ENCODE results near the gene BTNL2. TPM values are rescaled to one million over a fixed set of nuclear protein-coding genes. Genes with fewer than 3 reads are reported as not detected.

BTNL2 gene
- total RNA-seq, 1 donor from 2014 or later = not detected

Small RNAs within 50 kb of the gene (small RNA-seq; reads per million reads assigned to genes)
- gene RNU6-603P = not detected

Other genes with a start within 250 kb of the BTNL2 start
- 14.6 TPM for gene EGFL8, start 242.6 kb downstream of the BTNL2 start, total RNA-seq
- 8.4 TPM for gene AGPAT1, start 231.1 kb downstream of the BTNL2 start, total RNA-seq
- gene RNF5, start 228.8 kb downstream of the BTNL2 start, total RNA-seq = 57.9 TPM
- 0.52 TPM for gene AGER, start 222.9 kb downstream of the BTNL2 start, total RNA-seq
- 50.1 TPM for gene PBX2, start 217.0 kb downstream of the BTNL2 start, total RNA-seq
- gene GPSM3, start 214.5 kb downstream of the BTNL2 start, total RNA-seq = 1.6 TPM
- gene NOTCH4, start 183.1 kb downstream of the BTNL2 start, total RNA-seq = 9.9 TPM
- gene TSBP1, start 35.3 kb downstream of the BTNL2 start, total RNA-seq = not detected
- 54.3 TPM for gene HLA-DRA, start 32.7 kb upstream of the BTNL2 start, total RNA-seq
- gene HLA-DRB5, start 123.1 kb upstream of the BTNL2 start, total RNA-seq = 14.6 TPM
- 28.7 TPM for gene HLA-DRB1, start 182.7 kb upstream of the BTNL2 start, total RNA-seq
- gene HLA-DQA1, start 230.2 kb upstream of the BTNL2 start, total RNA-seq = 1.0 TPM